ENCODE data around the gene COL8A1. TPM values are rescaled to one million over a fixed set of nuclear protein-coding genes. Genes with fewer than 3 reads are reported as not detected.
A peak's percentile ranks its signal among the peaks of the same experiment; 100 is the strongest.

COL8A1 gene
- total RNA-seq, 2 experiments from 2014 or later: not detected

- Mint-ChIP-seq H3K36me3 (no peaks in the 10 kb centered on the region), H3K4me1 (peaks cover 3% of the 10 kb centered on the region), H3K27ac (no peak overlapping the region), H3K4me3 (no peak overlapping the region), H3K27me3 (peaks cover 32% of the 10 kb centered on the region), H3K9me3 (no peaks in the 10 kb centered on the region)
- DNase-seq: no peak
Measured at GRCh38 chr3:99630815-99631214, 7.6 kb upstream of the COL8A1 start.

GRCh38 chr3:99633887-99634558 lies 4.4 kb upstream of the COL8A1 start:
- no peak for DNase-seq
- peaks cover 58% of the 10 kb centered on the region for H3K27me3 Mint-ChIP-seq
- H3K36me3 Mint-ChIP-seq: no peaks in the 10 kb centered on the region
- H3K27ac Mint-ChIP-seq: no peak overlapping the region
- H3K4me3 Mint-ChIP-seq: no peak overlapping the region
- H3K9me3 Mint-ChIP-seq: no peaks in the 10 kb centered on the region
- H3K4me1 Mint-ChIP-seq: peaks cover 15% of the 10 kb centered on the region

GRCh38 chr3:99634881-99635280 lies 3.5 kb upstream of the COL8A1 start:
- DNase-seq: no peak
- Mint-ChIP-seq H3K27me3 (peaks cover 67% of the 10 kb centered on the region), H3K4me3 (no peak overlapping the region), H3K9me3 (no peaks in the 10 kb centered on the region), H3K4me1 (peaks cover 15% of the 10 kb centered on the region), H3K36me3 (no peaks in the 10 kb centered on the region), H3K27ac (no peak overlapping the region)

GRCh38 chr3:99635348-99635747 lies 3.0 kb upstream of the COL8A1 start:
- peaks cover 70% of the 10 kb centered on the region for H3K27me3 Mint-ChIP-seq

GRCh38 chr3:99637016-99637367 lies 1.4 kb upstream of the COL8A1 start:
- peaks cover 15% of the 10 kb centered on the region for H3K4me1 Mint-ChIP-seq
- H3K27me3 Mint-ChIP-seq: peaks cover 81% of the 10 kb centered on the region
- H3K9me3 Mint-ChIP-seq: no peaks in the 10 kb centered on the region
- H3K4me3 Mint-ChIP-seq: no peak overlapping the region
- no peak overlapping the region for H3K27ac Mint-ChIP-seq
- no peak for DNase-seq
- H3K36me3 Mint-ChIP-seq: no peaks in the 10 kb centered on the region

More at GRCh38 chr3:99635348-99635747, 3.0 kb upstream of the COL8A1 start:
- H3K27ac Mint-ChIP-seq: no peak overlapping the region
- no peaks in the 10 kb centered on the region for H3K9me3 Mint-ChIP-seq
- H3K36me3 Mint-ChIP-seq: no peaks in the 10 kb centered on the region
- no peak for DNase-seq
- H3K4me3 Mint-ChIP-seq: no peak overlapping the region
- peaks cover 15% of the 10 kb centered on the region for H3K4me1 Mint-ChIP-seq

- H3K27me3 Mint-ChIP-seq: peaks cover 82% of the 10 kb centered on the region
- H3K4me3 Mint-ChIP-seq: peak overlapping the region; percentile 58
- no peaks in the 10 kb centered on the region for H3K36me3 Mint-ChIP-seq
- peaks cover 15% of the 10 kb centered on the region for H3K4me1 Mint-ChIP-seq
- no peak overlapping the region for H3K27ac Mint-ChIP-seq
- H3K9me3 Mint-ChIP-seq: no peaks in the 10 kb centered on the region
- no peak for DNase-seq
Measured at GRCh38 chr3:99637368-99638111, 854 bp upstream of the COL8A1 start.

- no peaks in the 10 kb centered on the region for H3K9me3 Mint-ChIP-seq
- no peak for DNase-seq
- H3K4me1 Mint-ChIP-seq: peaks cover 15% of the 10 kb centered on the region
- H3K27ac Mint-ChIP-seq: no peak overlapping the region
- H3K4me3 Mint-ChIP-seq: no peak overlapping the region
- H3K36me3 Mint-ChIP-seq: no peaks in the 10 kb centered on the region
- H3K27me3 Mint-ChIP-seq: peaks cover 72% of the 10 kb centered on the region
Measured at GRCh38 chr3:99639579-99639978, 1.2 kb downstream of the COL8A1 start.

- Mint-ChIP-seq H3K4me3 (no peak overlapping the region), H3K27me3 (peaks cover 65% of the 10 kb centered on the region), H3K4me1 (peaks cover 15% of the 10 kb centered on the region), H3K36me3 (no peaks in the 10 kb centered on the region), H3K27ac (no peak overlapping the region), H3K9me3 (peaks cover 2% of the 10 kb centered on the region)
- DNase-seq: no peak
Measured at GRCh38 chr3:99640214-99640851, 1.9 kb downstream of the COL8A1 start.

GRCh38 chr3:99641480-99641879 lies 3.1 kb downstream of the COL8A1 start:
- no peak for DNase-seq
- Mint-ChIP-seq H3K36me3 (no peaks in the 10 kb centered on the region), H3K4me1 (peaks cover 15% of the 10 kb centered on the region), H3K27ac (no peak overlapping the region), H3K4me3 (no peak overlapping the region), H3K27me3 (peaks cover 55% of the 10 kb centered on the region), H3K9me3 (peaks cover 2% of the 10 kb centered on the region)

- Mint-ChIP-seq H3K36me3 (no peaks in the 10 kb centered on the region), H3K9me3 (peaks cover 2% of the 10 kb centered on the region), H3K27ac (no peak overlapping the region), H3K27me3 (peaks cover 50% of the 10 kb centered on the region), H3K4me1 (peaks cover 12% of the 10 kb centered on the region), H3K4me3 (no peak overlapping the region)
- DNase-seq: no peak
Measured at GRCh38 chr3:99641982-99642381, 3.6 kb downstream of the COL8A1 start.

GRCh38 chr3:99644017-99644416 lies 5.6 kb downstream of the COL8A1 start:
- no peak for DNase-seq
- no peaks in the 10 kb centered on the region for H3K36me3 Mint-ChIP-seq

GRCh38 chr3:99644746-99645145 lies 6.4 kb downstream of the COL8A1 start:
- H3K36me3 Mint-ChIP-seq: no peaks in the 10 kb centered on the region
- H3K27me3 Mint-ChIP-seq: peaks cover 29% of the 10 kb centered on the region
- peaks cover 2% of the 10 kb centered on the region for H3K9me3 Mint-ChIP-seq
- no peaks in the 10 kb centered on the region for H3K4me1 Mint-ChIP-seq
- no peak overlapping the region for H3K27ac Mint-ChIP-seq
- no peak for DNase-seq
- H3K4me3 Mint-ChIP-seq: no peak overlapping the region

More at GRCh38 chr3:99644017-99644416, 5.6 kb downstream of the COL8A1 start:
- H3K9me3 Mint-ChIP-seq: peaks cover 2% of the 10 kb centered on the region
- peaks cover 37% of the 10 kb centered on the region for H3K27me3 Mint-ChIP-seq
- H3K4me3 Mint-ChIP-seq: no peak overlapping the region
- no peak overlapping the region for H3K27ac Mint-ChIP-seq
- H3K4me1 Mint-ChIP-seq: no peaks in the 10 kb centered on the region

- no peaks in the 10 kb centered on the region for H3K4me1 Mint-ChIP-seq
Measured at GRCh38 chr3:99645277-99646106, 7.1 kb downstream of the COL8A1 start.

GRCh38 chr3:99646107-99646435 lies 7.7 kb downstream of the COL8A1 start:
- H3K4me3 Mint-ChIP-seq: no peak overlapping the region

More at GRCh38 chr3:99645277-99646106, 7.1 kb downstream of the COL8A1 start:
- no peak for DNase-seq
- Mint-ChIP-seq H3K36me3 (no peaks in the 10 kb centered on the region), H3K9me3 (peaks cover 2% of the 10 kb centered on the region), H3K4me3 (no peak overlapping the region), H3K27me3 (peaks cover 24% of the 10 kb centered on the region), H3K27ac (no peak overlapping the region)

GRCh38 chr3:99647081-99647480 lies 8.7 kb downstream of the COL8A1 start:
- no peaks in the 10 kb centered on the region for H3K36me3 Mint-ChIP-seq
- no peaks in the 10 kb centered on the region for H3K4me1 Mint-ChIP-seq
- H3K27ac Mint-ChIP-seq: no peak overlapping the region
- no peak for DNase-seq
- peaks cover 11% of the 10 kb centered on the region for H3K27me3 Mint-ChIP-seq
- no peak overlapping the region for H3K4me3 Mint-ChIP-seq
- peaks cover 2% of the 10 kb centered on the region for H3K9me3 Mint-ChIP-seq

More at GRCh38 chr3:99646107-99646435, 7.7 kb downstream of the COL8A1 start:
- no peaks in the 10 kb centered on the region for H3K36me3 Mint-ChIP-seq
- peaks cover 19% of the 10 kb centered on the region for H3K27me3 Mint-ChIP-seq
- no peaks in the 10 kb centered on the region for H3K4me1 Mint-ChIP-seq
- no peak for DNase-seq
- no peak overlapping the region for H3K27ac Mint-ChIP-seq
- peaks cover 2% of the 10 kb centered on the region for H3K9me3 Mint-ChIP-seq

Measured in activated naive CD8-positive, alpha-beta T cell treated with anti-CD3 and anti-CD28 coated beads for 36 hours (primary cell).